OCI-LY1 (cell line): Measurements from ENCODE around the gene TRPM3.

Experiments
- H2AFZ ChIP-seq: fragments of 200-600 bp; sonication (generic), shearing (Covaris generic); 2 replicates; pipeline ENCODE4 v1.6.0; 2014; ENCODE audit warnings: antibody characterized with exemption, mild to moderate bottlenecking, low read length
- H3F3A ChIP-seq: fragments of 200-600 bp; sonication (generic), shearing (Covaris generic); 2 replicates; pipeline ENCODE4 v1.6.0; 2014; ENCODE audit warnings: mild to moderate bottlenecking, antibody characterized with exemption, low read length, moderate library complexity; ENCODE audit not compliant: insufficient read depth
- H3K27ac ChIP-seq: fragments of 200-600 bp; sonication (generic); 2 replicates; pipeline ENCODE4 v1.5.1; 2014; ENCODE audit warnings: low read length, mixed run types, mild to moderate bottlenecking, low read depth; ENCODE audit not compliant: poor library complexity, severe bottlenecking
- H3K27me3 ChIP-seq: fragments of 200-600 bp; sonication (generic); 2 replicates; pipeline ENCODE4 v1.6.0; 2014; ENCODE audit warnings: antibody characterized with exemption, mild to moderate bottlenecking, low read length, moderate library complexity; ENCODE audit not compliant: insufficient read depth
- H3K36me3 ChIP-seq: fragments of 200-600 bp; sonication (generic); 2 replicates; pipeline ENCODE4 v1.6.1; 2014; ENCODE audit warnings: mild to moderate bottlenecking, antibody characterized with exemption, low read length, moderate library complexity, mixed read lengths; ENCODE audit not compliant: insufficient read depth
- H3K4me1 ChIP-seq: fragments of 200-600 bp; sonication (generic); 2 replicates; pipeline ENCODE4 v1.5.1; 2014; ENCODE audit warnings: mild to moderate bottlenecking, low read length, moderate library complexity; ENCODE audit not compliant: insufficient read depth, severe bottlenecking
- H3K4me2 ChIP-seq: fragments of 200-600 bp; sonication (generic), shearing (Covaris generic); 2 replicates; pipeline ENCODE4 v1.6.1; 2014; ENCODE audit warnings: low read length
- H3K4me3 ChIP-seq: fragments of 200-600 bp; sonication (generic); 2 replicates; pipeline ENCODE4 v1.5.1; 2014; ENCODE audit warnings: low read length, low read depth, mild to moderate bottlenecking, mixed read lengths; ENCODE audit not compliant: poor library complexity, severe bottlenecking
- H3K79me2 ChIP-seq: fragments of 200-600 bp; shearing (Covaris generic); 2 replicates; pipeline ENCODE4 v1.6.1; 2016; ENCODE audit warnings: mixed run types, low read length, mixed read lengths; ENCODE audit not compliant: insufficient read depth
- H3K9ac ChIP-seq: fragments of 200-600 bp; sonication (generic), shearing (Covaris generic); 2 replicates; pipeline ENCODE4 v1.6.1; 2014; ENCODE audit warnings: mild to moderate bottlenecking, low read length, mixed read lengths
- H3K9me2 ChIP-seq: fragments of 200-600 bp; sonication (generic), shearing (Covaris generic); 2 replicates; pipeline ENCODE4 v1.6.1; 2014; ENCODE audit warnings: low read depth, mild to moderate bottlenecking, low read length, mixed read lengths
- H3K9me3 ChIP-seq: fragments of 200-600 bp; shearing (Covaris generic); 2 replicates; pipeline ENCODE4 v1.6.1; 2014; ENCODE audit warnings: low read length, mixed read lengths
- H4K20me1 ChIP-seq: fragments of 200-600 bp; sonication (generic), shearing (Covaris generic); 2 replicates; pipeline ENCODE4 v1.6.0; 2016; ENCODE audit warnings: mild to moderate bottlenecking, low read length; ENCODE audit not compliant: insufficient read depth
- CTCF ChIP-seq: fragments of 200-600 bp; sonication (generic), shearing (Covaris generic); IDR thresholded peaks from 2 replicates; pipeline ENCODE4 v1.5.1; 2017; ENCODE audit warnings: mild to moderate bottlenecking, antibody characterized with exemption, low read length, moderate library complexity, mixed read lengths
- EZH2 ChIP-seq: fragments of 200-600 bp; sonication (generic), shearing (Covaris generic); IDR thresholded peaks from 2 replicates; pipeline ENCODE4 v1.8.0; 2017; ENCODE audit warnings: borderline replicate concordance, mixed run types, mild to moderate bottlenecking, antibody characterized with exemption, low read length, moderate library complexity, mixed read lengths

Gene TRPM3

GRCh38 chr9:70539001-70539400 is 582.4 kb downstream of the TRPM3 start:
- Histone ChIP-seq H3K27me3 (no peaks in the 10 kb centered on the region; the same call in 1 of the 2 replicates), H3K4me1 (no peaks in the 10 kb centered on the region), H3K27ac (no peak overlapping the region), H3F3A (no peaks in the 10 kb centered on the region), H4K20me1 (no peaks in the 10 kb centered on the region), H3K36me3 (no peaks in the 10 kb centered on the region), H3K9ac (no peak overlapping the region), H3K9me2 (no peaks in the 10 kb centered on the region), H3K9me3 (no peaks in the 10 kb centered on the region), H2AFZ (no peak overlapping the region), H3K79me2 (no peaks in the 10 kb centered on the region), H3K4me2 (no peak overlapping the region), H3K4me3 (no peak overlapping the region)
- TF ChIP-seq EZH2 = no peak
- no peak for TF ChIP-seq CTCF

- Histone ChIP-seq H3K27ac (no peak overlapping the region), H3K9me2 (no peaks in the 10 kb centered on the region), H3K4me3 (no peak overlapping the region), H3K27me3 (no peaks in the 10 kb centered on the region; the same call in 1 of the 2 replicates), H3K4me1 (no peaks in the 10 kb centered on the region), H3K79me2 (no peaks in the 10 kb centered on the region), H3K9ac (no peak overlapping the region), H2AFZ (no peak overlapping the region), H3K36me3 (no peaks in the 10 kb centered on the region), H3K9me3 (no peaks in the 10 kb centered on the region), H3F3A (no peaks in the 10 kb centered on the region), H4K20me1 (no peaks in the 10 kb centered on the region), H3K4me2 (no peak overlapping the region)
- no peak for TF ChIP-seq CTCF
- TF ChIP-seq EZH2 = no peak
Measured at GRCh38 chr9:70537084-70537483, 584.3 kb downstream of the TRPM3 start.

GRCh38 chr9:70535546-70536323 is 585.7 kb downstream of the TRPM3 start:
- no peaks in the 10 kb centered on the region; the same call in 1 of the 2 replicates for H3K27me3 ChIP-seq
- TF ChIP-seq CTCF = no peak
- TF ChIP-seq EZH2 = no peak
- H3K4me2 ChIP-seq = no peak overlapping the region
- no peaks in the 10 kb centered on the region for H3K79me2 ChIP-seq
- H3K9ac ChIP-seq = no peak overlapping the region
- no peak overlapping the region for H2AFZ ChIP-seq
- H4K20me1 ChIP-seq = no peaks in the 10 kb centered on the region
- H3K36me3 ChIP-seq = no peaks in the 10 kb centered on the region
- H3K9me3 ChIP-seq = no peaks in the 10 kb centered on the region
- no peaks in the 10 kb centered on the region for H3F3A ChIP-seq
- H3K4me1 ChIP-seq = no peaks in the 10 kb centered on the region
- no peaks in the 10 kb centered on the region for H3K9me2 ChIP-seq
- H3K27ac ChIP-seq = no peak overlapping the region
- H3K4me3 ChIP-seq = no peak overlapping the region
